ENCODE measurements around the gene CNN2.

The CNN2 gene

DNA sequence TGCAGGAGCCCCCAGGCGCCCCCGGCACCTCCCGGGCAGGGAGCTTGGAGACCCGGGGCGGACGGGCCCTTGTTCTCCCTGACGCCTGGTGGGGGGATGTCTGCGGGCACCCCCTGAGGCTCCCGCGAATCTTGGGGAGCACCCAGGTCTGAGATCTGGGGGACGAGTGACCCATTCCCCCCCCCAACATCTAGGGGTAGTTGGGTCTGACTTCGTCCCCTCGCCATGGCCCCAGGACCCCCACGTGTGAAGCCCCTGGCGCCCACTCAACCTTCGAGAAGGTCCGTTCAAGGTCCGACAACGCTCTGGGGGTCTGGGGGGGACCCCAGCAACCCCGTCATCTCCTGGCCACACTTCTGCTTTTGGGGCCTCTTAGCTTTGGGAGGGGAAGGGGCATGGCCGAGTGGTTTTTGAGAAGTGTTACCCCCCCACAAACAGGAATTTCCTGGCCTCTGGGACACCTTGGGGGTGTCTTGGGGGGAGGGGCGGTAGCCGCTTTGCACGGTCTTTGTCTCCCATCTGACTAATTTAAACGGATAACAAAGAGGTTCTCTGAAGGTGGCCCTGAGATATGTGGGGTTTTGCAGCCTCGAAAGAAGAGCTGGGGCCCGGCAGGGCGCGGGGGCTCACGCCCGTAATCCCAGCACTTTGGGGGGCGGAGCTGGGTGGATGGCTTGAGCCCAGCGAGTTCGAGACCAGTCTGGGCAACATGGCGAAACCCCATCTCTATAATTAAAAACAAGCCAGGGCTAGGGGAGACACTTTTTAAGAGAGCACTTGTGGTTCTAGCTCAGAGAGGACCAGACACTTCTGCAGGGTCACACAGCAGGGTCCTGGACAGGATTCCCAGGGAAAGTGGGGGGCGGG, 608 bp downstream of the CNN2 start:
- no peak for DNase-seq (ENCODE audit: low spot score)

DNA sequence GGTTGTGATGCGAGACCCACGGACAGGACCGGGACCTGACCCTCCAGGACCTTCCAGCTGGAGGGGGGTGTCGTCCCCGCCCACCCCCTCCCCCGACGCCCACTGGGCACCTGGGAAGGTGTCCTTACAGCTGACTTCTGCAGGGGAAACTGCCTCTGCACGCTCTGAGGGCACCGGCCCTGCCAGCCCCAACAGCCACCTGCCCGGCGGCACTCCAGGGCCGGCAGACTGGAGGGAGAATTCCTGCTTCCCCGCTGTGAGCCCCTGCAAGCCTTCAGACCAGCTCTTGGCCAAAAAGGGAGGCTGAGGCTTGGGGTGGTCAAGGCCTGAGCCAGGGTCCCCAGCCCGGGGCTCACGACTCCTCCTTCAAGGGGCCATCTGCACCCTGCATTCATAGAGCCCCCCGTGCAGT, 1.2 kb downstream of the CNN2 start:
- no peak for DNase-seq (ENCODE audit: low spot score)

DNA sequence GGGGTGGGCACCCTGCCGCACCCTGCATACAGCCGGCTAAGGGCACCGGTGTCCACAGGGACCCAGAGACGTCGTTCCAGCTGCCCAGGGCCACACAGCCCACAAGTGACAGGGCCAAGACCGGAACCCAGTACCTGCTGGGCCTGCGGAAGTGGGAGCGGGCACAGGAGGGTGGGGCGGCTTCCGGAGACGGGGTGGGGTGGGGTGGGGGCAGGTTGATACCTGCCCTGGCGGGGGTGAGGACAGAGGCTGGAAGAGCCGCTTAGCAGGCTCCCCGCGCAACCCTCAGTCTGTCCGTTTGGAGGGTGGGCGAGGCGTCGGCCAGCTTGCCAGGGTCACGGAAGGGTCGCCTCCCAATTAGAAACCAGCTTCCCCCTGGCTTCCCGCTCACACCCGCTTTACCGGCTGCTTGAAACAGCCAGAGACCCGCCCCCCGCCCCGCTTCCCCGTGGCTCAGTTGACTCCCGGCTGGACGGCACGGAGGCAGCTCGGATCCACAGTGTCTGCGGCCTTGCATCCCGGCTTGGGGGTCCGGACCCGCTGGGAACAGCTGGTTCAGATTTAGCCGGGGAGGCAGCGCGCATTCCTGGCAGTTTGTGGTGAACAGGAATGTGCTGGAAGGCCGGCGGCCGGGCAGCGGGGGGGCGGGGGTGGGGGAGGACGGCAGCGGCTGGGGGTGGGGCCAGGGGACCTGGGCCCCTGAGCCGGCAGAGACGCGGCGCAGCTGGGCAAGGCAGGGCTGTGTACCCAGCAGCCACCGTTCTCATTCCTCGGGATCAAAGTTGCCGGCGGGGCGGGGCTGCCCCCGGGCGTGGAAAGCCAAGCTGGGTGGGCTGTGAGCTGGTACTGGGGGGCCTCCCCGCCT, 1.9 kb downstream of the CNN2 start:
- no peak for DNase-seq (ENCODE audit: low spot score)

DNA sequence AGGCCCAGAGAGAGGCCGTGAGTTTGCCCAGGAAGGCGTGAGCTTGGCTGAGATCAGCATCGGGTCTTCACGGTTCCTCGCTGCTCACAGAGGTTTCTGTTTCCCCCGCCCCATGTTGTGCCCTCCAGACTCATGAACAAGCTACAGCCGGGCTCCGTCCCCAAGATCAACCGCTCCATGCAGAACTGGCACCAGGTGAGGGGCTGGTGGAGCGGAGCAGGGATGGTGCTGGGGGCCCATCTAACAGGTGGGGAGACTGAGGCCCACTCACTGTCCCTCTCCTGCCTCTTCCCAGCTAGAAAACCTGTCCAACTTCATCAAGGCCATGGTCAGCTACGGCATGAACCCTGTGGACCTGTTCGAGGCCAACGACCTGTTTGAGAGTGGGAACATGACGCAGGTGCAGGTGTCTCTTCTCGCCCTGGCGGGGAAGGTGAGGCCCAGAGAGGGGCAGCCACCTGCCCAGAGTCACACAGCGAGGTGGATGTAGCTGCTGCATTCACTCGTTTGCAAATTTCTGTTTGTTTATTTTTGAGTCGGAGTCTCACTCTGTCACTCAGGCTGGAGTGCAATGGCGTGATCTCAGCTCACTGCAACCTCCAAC, 6.0 kb downstream of the CNN2 start:
- DNase-seq (ENCODE audit: low spot score) = no peak

DNA sequence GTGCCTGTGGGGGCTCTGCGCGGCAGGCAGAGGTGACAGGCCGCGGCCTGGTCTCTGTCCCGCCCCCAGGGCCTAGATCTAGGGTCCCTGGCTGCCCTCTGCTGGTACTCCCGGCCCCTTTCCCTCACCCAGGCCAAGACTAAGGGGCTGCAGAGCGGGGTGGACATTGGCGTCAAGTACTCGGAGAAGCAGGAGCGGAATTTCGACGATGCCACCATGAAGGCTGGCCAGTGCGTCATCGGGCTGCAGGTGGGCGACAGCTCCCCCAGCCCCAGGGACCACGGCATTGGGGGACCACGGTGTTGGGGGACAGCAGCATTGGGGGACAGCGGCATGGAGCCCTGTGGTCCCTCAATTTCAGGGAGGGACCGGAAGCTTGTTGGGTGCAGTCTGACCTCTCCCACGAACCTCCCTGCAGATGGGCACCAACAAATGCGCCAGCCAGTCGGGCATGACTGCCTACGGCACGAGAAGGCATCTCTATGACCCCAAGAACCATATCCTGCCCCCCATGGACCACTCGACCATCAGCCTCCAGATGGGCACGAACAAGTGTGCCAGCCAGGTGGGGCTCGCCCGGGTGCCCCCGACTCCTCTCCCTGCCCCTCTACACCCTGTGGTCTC, 9.7 kb downstream of the CNN2 start:
- DNase-seq (ENCODE audit: low spot score) = no peak

DNA sequence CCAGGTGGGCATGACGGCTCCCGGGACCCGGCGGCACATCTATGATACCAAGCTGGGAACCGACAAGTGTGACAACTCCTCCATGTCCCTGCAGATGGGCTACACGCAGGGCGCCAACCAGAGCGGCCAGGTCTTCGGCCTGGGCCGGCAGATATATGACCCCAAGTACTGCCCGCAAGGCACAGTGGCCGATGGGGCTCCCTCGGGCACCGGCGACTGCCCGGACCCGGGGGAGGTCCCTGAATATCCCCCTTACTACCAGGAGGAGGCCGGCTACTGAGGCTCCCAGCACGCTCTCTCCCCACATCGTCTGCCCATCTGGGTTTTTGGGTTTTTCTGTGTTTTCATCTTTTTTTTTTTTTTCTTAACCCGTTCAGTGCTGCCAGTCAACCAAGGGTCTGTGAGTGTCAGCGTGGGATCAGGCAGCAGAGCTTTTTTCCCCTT, 11.2 kb downstream of the CNN2 start:
- no peak for DNase-seq (ENCODE audit: low spot score)

DNA sequence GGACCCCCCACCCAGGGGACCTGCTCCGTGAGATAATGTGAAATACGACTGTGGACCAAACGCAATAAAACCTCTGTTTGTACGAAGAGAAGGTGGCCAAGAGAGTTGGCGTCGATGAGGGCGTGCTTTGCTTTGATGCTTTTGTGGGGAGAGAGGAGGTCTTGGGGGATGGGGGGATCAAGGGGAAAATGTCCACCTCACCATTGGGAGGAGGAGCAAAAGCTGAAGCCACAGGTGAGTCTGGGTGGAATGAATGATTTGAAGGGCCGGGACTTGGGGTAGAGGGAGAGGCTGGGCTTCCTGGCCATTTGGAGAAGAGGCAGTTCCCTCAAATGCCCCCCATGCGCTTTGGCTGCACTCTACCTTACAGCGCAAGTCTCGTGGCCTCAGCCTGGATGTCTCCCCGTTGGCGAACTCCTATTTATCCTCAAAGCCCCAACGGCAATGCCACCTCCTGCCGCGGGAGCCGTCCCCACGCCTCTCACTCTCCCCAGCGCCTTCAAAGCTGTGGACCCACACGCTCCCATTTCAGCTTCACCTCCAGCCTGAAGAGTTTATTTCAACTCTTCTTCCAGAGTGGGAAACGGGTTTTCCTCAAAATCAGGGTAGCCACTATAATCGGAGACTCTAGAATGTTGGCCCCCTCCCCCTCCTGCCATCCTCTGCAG, 12.7 kb downstream of the CNN2 start:
- DNase-seq (ENCODE audit: low spot score) = no peak

DNA sequence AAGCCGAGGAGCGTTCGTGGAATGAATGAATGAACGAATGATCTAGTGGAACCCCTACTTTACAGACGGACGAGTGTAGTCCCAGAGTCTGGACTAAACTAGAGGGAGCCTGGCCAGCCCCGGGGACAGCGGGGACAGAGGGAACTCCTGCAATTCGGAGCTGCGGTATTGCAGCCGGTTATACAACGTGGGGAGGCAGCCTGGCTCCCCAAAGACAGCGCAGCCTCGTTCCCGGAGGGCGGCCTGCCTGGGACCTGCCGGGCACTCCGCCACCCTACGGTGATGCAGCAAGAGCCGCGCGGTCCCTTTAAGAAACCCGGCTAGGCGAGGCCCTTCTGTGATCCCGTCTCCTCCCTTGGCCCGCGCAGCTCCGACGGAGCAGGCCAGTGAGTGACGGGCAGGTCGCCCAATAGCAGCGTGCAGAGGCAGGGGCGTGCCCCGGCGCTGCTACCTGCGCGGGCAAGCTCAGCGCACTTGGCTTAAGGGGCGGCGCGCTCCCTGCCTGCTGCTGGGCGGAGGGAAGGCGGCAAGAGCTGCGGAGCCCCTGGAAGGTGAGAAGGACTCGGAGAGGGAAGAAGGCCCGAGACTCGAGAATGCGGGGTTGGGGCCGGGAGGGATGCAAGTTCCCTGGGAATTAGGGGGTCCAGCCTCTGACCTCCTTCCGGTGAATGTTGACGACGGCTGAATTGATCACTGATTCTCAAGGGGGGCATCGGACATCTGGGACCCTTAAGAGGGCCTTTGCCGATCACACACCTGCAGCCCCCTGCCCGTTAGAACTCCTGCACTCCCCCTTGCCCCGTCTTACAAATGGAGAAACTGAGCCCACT, 13.5 kb downstream of the CNN2 start, which contains the start of gene ABCA7:
Gene ABCA7 (plus strand): TSS at position 462 of the 830 bp plus-strand sequence. CDS start 1,255 bp downstream, outside the sequence.
- DNase-seq (ENCODE audit: low spot score) = peak; percentile 89

DNA sequence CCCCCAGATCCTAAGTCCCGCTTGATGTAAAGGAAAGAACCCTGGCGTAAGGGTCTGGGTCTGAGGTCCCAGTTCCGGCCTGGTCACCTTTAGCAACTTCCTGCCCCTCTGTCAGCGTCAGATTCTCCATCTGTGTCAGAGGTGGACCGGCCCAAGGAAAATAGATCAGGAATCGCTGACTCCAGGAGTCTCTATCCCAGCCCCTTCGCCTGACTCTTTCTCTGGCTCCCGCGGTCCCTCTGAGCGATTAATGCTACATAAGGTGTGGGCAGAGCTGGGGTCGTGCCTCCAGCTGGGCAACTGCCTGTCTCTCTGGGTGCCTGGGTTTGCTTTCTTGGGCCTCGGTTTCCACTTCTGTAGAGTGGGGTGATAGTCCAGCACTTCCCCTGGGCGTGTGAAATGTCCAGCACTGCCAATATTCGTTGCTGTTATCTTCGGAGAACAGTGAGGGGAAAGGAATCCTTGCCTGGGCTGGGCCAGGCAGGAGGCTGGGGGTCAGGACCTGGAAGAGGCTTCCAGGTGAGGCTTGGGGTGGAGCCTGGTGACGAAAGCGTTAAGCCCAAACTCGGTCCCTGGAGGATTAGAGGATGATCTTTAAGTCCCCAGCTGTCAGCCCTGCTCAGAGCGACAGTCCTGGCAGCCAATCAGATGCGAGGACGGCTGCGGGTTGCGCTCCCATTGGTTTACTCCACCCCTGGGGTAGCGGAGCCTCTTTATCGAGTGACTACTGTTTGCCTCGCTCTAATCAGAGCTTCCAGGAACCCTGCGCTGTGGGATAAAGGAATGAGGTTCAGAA, 14.3 kb downstream of the CNN2 start:
- DNase-seq (ENCODE audit: low spot score) = peak; percentile 86

DNA sequence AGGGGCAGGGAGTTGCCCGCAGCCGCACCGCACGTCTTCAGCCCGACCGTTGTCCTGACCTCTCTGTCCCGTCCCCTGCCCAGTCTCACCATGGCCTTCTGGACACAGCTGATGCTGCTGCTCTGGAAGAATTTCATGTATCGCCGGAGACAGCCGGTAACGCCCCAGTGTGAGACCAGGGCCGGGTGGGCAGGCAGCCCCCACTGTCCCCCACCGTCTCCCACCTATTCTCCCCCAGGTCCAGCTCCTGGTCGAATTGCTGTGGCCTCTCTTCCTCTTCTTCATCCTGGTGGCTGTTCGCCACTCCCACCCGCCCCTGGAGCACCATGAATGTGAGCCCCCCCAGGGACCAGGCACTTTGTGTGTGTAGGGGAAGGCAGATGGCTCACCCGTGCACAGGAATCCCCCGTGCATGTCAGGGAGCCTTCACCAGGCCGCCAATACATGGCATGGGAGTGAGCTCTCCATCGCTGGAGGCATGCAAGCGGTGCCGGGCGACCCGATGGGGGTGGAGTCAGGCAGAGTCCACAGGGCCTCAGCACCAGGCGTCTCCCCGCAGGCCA, 14.9 kb downstream of the CNN2 start:
- no peak for DNase-seq (ENCODE audit: low spot score)

DNA sequence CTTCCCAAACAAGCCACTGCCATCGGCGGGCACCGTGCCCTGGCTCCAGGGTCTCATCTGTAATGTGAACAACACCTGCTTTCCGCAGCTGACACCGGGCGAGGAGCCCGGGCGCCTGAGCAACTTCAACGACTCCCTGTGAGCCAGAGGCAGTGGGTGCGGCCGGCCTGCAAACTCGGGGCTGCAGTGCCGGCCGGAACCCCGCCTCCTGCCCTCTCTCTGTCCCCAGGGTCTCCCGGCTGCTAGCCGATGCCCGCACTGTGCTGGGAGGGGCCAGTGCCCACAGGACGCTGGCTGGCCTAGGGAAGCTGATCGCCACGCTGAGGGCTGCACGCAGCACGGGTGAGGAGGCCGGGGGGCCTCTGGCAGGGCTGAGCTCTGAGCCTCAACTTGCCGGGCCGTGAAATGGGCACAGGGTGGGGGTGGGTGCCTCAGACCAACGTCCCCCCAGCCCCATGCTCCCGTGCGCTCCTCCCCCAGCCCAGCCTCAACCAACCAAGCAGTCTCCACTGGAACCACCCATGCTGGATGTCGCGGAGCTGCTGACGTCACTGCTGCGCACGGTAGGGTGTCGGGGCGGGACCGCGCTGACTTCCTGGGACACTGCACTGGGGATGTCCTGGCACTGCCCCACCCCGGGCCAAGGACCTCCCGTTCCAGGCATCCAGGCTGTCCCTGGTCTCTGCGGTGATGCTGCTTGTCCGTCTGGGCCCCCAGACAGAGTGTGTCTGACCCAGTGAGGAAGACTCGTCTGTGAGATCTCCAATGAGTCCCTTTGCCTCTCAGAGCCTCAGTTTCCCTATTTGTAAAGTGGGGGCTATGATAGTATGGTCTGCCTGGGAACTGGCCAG, 15.7 kb downstream of the CNN2 start:
- DNase-seq (ENCODE audit: low spot score) = no peak

DNA sequence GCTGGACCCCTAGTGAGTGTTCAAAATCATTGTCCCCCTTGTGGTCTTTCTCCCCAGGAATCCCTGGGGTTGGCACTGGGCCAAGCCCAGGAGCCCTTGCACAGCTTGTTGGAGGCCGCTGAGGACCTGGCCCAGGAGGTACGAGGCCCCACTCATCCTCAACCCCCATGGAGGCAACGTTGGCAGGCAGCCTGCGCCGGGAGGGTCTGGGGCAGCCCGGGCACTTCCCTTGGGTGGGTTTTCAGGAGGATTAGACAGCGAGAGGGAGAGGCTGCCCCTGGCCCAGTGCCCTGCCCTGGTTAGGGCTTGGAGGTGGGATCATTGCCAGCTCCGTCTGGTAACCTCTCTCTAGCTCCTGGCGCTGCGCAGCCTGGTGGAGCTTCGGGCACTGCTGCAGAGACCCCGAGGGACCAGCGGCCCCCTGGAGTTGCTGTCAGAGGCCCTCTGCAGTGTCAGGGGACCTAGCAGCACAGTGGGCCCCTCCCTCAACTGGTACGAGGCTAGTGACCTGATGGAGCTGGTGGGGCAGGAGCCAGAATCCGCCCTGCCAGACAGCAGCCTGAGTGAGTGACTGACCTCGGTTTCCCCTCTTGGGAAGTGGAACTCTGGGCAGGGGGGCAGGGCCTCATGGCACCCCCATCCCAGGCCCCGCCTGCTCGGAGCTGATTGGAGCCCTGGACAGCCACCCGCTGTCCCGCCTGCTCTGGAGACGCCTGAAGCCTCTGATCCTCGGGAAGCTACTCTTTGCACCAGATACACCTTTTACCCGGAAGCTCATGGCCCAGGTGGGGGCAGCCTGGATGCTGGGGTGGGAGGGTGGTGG, 16.5 kb downstream of the CNN2 start:
- no peak for DNase-seq (ENCODE audit: low spot score)

DNA sequence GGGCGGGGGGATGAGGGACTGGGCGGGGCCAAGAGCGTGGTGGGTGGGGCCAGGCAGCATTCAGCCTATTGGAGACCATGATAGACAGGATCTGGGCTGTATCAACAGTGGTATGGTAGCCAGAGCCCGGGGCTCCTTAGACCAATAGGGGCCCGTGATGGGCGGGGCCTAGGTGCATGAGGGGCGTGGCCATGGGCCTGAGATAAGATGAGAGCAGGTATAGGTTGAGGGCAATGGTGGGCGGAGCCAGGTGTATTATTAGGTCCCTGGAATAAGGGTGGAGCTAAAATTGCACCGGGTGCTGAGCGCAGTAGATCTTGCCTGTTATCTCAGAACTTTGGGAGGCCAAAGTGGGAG, 18.8 kb downstream of the CNN2 start:
- DNase-seq (ENCODE audit: low spot score) = no peak

DNA sequence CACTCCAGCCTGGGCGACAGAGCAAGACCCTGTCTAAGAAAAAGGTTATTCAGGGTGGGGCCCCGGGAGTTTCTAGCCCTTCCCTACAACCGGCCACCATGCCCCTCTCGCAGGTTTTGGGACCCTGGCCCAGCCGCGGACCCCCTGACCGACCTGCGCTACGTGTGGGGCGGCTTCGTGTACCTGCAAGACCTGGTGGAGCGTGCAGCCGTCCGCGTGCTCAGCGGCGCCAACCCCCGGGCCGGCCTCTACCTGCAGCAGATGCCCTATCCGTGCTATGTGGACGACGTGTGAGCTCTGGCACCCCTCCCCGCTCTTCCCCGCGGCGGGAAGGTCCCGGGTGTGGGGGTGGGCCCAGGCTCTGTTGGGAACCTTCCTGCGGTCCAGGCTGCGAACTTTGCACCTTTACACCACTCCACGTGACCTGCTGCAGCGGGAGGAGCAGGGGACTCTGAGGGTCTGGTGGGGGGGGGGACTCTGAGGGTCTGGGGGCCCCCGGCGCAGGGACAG, 19.8 kb downstream of the CNN2 start:
- DNase-seq (ENCODE audit: low spot score) = no peak

DNA sequence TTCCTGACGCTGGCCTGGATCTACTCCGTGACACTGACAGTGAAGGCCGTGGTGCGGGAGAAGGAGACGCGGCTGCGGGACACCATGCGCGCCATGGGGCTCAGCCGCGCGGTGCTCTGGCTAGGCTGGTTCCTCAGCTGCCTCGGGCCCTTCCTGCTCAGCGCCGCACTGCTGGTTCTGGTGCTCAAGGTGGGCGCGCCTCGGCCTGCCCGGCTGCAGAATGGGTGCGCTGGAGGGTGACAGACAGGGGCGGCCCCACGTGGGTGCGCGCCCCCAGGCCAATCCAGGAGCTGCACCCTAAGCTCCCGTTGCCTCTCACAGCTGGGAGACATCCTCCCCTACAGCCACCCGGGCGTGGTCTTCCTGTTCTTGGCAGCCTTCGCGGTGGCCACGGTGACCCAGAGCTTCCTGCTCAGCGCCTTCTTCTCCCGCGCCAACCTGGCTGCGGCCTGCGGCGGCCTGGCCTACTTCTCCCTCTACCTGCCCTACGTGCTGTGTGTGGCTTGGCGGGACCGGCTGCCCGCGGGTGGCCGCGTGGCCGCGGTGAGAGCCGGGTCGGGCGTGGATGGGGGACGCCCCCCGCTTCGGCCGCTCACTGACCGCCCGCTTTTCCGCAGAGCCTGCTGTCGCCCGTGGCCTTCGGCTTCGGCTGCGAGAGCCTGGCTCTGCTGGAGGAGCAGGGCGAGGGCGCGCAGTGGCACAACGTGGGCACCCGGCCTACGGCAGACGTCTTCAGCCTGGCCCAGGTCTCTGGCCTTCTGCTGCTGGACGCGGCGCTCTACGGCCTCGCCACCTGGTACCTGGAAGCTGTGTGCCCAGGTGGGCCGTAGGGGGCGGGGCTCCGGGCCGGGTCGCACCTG, 20.7 kb downstream of the CNN2 start:
- no peak for DNase-seq (ENCODE audit: low spot score)

DNA sequence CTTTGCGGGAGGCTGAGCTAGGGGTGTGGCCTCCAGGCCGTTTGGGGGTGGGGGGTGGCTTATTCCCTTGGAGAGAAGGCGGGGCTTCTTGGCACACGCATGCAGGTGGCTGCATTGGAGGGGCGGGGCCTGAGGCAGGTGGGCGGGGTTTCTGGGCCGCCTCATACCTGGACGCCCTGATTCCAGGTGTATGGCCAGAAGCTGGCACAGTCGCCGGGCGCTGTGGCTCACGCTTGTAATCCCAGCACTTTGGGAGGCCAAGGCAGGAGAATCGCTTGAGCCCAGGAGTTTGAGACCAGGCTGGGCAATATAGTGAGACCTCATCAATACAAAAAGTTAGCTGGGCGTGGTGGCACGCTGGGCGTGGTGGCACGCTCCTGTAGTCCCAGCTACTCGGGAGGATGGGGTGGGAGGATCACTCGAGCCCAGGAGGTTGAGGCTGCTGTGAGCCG, 21.3 kb downstream of the CNN2 start:
- DNase-seq (ENCODE audit: low spot score) = no peak

All from pons (tissue), 1 donor.